AG04449 (cell line): Measurements from ENCODE around the gene CS.
"Not testable (repeated sequence)": the region's sequence is repeated elsewhere in the genome, so short reads cannot be mapped to it uniquely, and the experiment has no call there.

Experiments used
- CTCF ChIA-PET: fragments of 350-600 bp; formaldehyde crosslinking; extraction: SDS; loops from one replicate; lab custom pipeline; 2021; ENCODE audit warnings: antibody characterized with exemption; lab: Yijun Ruan, JAX
- POLR2A ChIA-PET: fragments of 400-600, 350-600 bp; formaldehyde crosslinking; extraction: SDS; loops from one replicate; lab custom pipeline; 2020; ENCODE audit warnings: antibody characterized with exemption, inconsistent platforms; lab: Yijun Ruan, JAX
- DNase-seq: peaks from one replicate; pipeline ENCODE4 v3.0.0-alpha.2; 2010; ENCODE audit warnings: low read depth, low spot score
- H3K4me3 ChIP-seq: 2 replicates; pipeline ENCODE4 v1.5.1; 2011; ENCODE audit warnings: low read depth, mild to moderate bottlenecking, control low read depth, low read length
- TF ChIP-seq, protein P1 (sequence below): IDR thresholded peaks from one replicate; pipeline ENCODE4 v1.5.1; 2011; ENCODE audit warnings: mild to moderate bottlenecking, moderate library complexity, low read length, control low read depth, inconsistent platforms; ENCODE audit not compliant: insufficient read depth; ENCODE audit errors: missing control alignments

Gene CS

DNA sequence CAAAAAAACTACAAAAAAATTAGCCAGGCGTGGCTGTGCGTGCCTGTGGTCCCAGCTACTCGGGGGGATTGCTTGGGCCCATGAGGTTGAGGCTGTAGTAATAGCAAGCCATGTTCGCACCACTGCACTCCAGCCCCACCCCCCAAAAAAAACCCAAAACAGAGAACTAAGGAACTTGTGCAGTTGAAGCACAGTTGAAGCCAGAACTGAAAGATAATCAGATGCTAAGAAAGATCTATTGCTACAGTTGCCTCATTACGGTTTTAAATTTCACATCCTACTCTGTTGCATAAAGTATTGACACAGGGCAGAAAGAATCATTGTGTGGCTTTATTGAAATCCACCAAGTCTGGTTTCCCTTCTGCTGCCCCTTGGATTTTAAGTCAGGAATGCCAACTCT, 3.8 kb downstream of the CS start:
- TF ChIP-seq, protein P1, sequence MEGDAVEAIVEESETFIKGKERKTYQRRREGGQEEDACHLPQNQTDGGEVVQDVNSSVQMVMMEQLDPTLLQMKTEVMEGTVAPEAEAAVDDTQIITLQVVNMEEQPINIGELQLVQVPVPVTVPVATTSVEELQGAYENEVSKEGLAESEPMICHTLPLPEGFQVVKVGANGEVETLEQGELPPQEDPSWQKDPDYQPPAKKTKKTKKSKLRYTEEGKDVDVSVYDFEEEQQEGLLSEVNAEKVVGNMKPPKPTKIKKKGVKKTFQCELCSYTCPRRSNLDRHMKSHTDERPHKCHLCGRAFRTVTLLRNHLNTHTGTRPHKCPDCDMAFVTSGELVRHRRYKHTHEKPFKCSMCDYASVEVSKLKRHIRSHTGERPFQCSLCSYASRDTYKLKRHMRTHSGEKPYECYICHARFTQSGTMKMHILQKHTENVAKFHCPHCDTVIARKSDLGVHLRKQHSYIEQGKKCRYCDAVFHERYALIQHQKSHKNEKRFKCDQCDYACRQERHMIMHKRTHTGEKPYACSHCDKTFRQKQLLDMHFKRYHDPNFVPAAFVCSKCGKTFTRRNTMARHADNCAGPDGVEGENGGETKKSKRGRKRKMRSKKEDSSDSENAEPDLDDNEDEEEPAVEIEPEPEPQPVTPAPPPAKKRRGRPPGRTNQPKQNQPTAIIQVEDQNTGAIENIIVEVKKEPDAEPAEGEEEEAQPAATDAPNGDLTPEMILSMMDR = no peak
- ChIA-PET CTCF (no interaction called here), POLR2A (interaction anchor here (1.5 kb wide), 1 partner anchor 30 kb away, joined by 3 read pairs; the partner anchor contains the start of gene COQ10A)
- no peak for DNase-seq
- no peak overlapping the region for H3K4me3 ChIP-seq

- TF ChIP-seq, protein P1 = no peak
- ChIA-PET CTCF (interaction anchor here (1.0 to 1.4 kb wide), 3 partner anchors 16 to 170 kb away, joined by 3 to 5 read pairs (median 4); partner anchors contain the start of gene ANKRD52), POLR2A (no interaction called here)
- no peak overlapping the region for H3K4me3 ChIP-seq
- DNase-seq = no peak
These were observed 6.3 kb downstream of the CS start for GRCh38 chr12:56293795-56294194.

GRCh38 chr12:56288705-56289387, 11.3 kb downstream of the CS start:
- TF ChIP-seq, protein P1 = no peak
- DNase-seq = no peak
- H3K4me3 ChIP-seq = no peak overlapping the region
- ChIA-PET POLR2A (no interaction called here), CTCF (interaction anchor here (0.6 to 3.0 kb wide), 6 partner anchors 9 to 176 kb away, joined by 3 to 10 read pairs (median 3); partner anchors contain the start of gene ANKRD52)

GRCh38 chr12:56286044-56286830, 13.9 kb downstream of the CS start:
- H3K4me3 ChIP-seq = no peak overlapping the region
- ChIA-PET POLR2A (interaction anchor here (0.6 to 1.1 kb wide), 2 partner anchors 19 to 64 kb away, joined by 3 read pairs; partner anchors contain the start of genes COQ10A and RNF41), CTCF (interaction anchor here (0.8 to 1.9 kb wide), 10 partner anchors 10 to 178 kb away, joined by 3 to 5 read pairs (median 3); partner anchors contain the start of genes COQ10A and SMARCC2)
- DNase-seq = no peak
- TF ChIP-seq, protein P1 = no peak

- not testable (repeated sequence) for H3K4me3 ChIP-seq, DNase-seq
- CTCF ChIA-PET = interaction anchor here (0.9 to 2.1 kb wide), 4 partner anchors 13 to 95 kb away, joined by 3 to 8 read pairs (median 6); partner anchors contain the start of genes COQ10A and SMARCC2
- POLR2A ChIA-PET = interaction anchor here (0.6 to 1.2 kb wide), 2 partner anchors 17 to 73 kb away, joined by 4 to 7 read pairs; no protein-coding TSS in a partner anchor
These were observed 15.9 kb downstream of the CS start for GRCh38 chr12:56284263-56284662.

DNA sequence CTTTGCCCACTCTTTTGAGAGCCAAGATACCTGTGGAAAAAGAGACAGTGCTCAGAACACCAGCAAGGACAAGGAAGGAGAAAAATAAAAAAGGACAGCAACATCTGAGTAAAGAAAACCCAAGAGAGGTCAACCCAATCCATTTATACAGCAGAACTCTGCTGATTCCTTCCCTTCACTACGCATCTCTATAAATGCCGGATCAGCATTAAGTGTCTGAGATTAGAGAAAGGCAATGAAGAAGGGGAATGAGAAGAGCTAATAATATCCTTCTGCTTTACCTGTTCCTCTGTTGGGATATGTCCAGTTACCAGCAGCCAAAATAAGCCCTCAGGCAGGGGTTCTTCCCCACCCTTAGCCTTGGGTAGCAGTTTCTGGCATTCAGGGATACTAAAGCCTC, 17.6 kb downstream of the CS start:
- ChIA-PET POLR2A (interaction anchor here (0.7 kb wide), 1 partner anchor 14 kb away, joined by 3 read pairs; no protein-coding TSS in a partner anchor), CTCF (interaction anchor here (2.1 kb wide), 1 partner anchor 15 kb away, joined by 8 read pairs; the partner anchor contains the start of gene COQ10A)
- no peak for DNase-seq
- H3K4me3 ChIP-seq = no peak overlapping the region
- TF ChIP-seq, protein P1 = no peak
